Muscle layer of colon (tissue), 2 donors: Measurements from ENCODE around the gene DUXA.

Experiments
- H3K27ac ChIP-seq: one replicate; pipeline ENCODE4 v1.7.0; 2013; ENCODE audit warnings: low read depth, mild to moderate bottlenecking, low read length, moderate library complexity
- H3K27me3 ChIP-seq, 2 donors: one replicate each; pipeline ENCODE4 v1.7.0; 2013; ENCODE audit warnings: low read length in 2 of 2, mild to moderate bottlenecking in 2 of 2; ENCODE audit not compliant: insufficient read depth in 2 of 2, control insufficient read depth in 1 of 2
- H3K36me3 ChIP-seq: one replicate; pipeline ENCODE4 v1.7.0; 2013; ENCODE audit warnings: mild to moderate bottlenecking, low read length; ENCODE audit not compliant: insufficient read depth
- H3K4me1 ChIP-seq: one replicate; pipeline ENCODE4 v1.7.0; 2013; ENCODE audit warnings: mild to moderate bottlenecking, low read length; ENCODE audit not compliant: insufficient read depth
- H3K4me3 ChIP-seq, 2 donors: one replicate each; pipeline ENCODE4 v1.7.0; 2013; ENCODE audit warnings: low read length in 2 of 2, low read depth in 1 of 2, mild to moderate bottlenecking in 1 of 2, moderate library complexity in 1 of 2
- H3K9ac ChIP-seq: one replicate; pipeline ENCODE4 v1.7.0; 2013; ENCODE audit warnings: low read length
- H3K9me3 ChIP-seq: one replicate; pipeline ENCODE4 v1.7.0; 2013; ENCODE audit warnings: mild to moderate bottlenecking, low read length
- donor health status: abdominal sarcoma.
- donor health status: Adenocarcinoma of cecum.

The DUXA gene

DNA sequence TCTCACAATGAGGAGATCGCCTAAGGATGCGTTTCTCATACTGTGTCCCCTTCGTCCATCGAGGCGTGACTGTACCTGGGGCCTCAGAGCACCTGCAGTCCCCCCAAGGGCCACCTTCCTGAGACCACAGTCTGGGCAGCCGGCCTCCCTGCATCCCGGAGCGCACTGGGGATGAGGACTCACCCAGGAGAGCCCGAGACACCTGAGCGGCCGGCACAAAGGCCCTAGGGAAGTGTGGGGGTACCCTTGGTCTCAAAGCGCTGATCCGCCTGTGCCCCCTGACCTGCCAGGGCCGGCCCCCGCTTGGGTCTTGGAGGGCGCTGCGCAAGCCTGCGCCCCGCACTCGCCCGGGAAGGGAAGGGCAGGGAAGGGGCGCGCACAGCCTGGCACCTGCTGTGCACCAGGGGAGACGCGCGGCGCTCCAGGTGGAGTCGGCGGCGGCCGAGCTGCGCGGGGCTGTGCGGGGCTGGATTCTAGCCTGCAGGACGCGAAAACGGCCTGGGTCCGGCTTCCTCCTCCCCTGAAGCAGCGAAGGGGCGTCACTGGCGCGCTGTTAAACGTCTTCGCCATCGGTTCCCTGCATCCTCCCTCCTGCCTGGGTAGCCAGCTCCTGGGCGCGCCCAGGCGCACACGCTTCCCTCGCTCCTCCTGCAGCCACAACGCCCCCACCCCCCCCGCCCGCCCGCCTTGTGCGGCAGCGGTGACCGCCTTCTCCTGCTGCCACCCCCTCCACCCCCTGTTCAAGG, 61.1 kb downstream of the DUXA start:
- H3K27ac ChIP-seq, result no peak overlapping the region
- no peaks in the 10 kb centered on the region for H3K36me3 ChIP-seq
- H3K27me3 ChIP-seq, result peaks cover 0 to 15% of the 10 kb centered on the region in 2 donors
- H3K4me1 ChIP-seq, result peaks cover 8% of the 10 kb centered on the region
- H3K9ac ChIP-seq, result no peak overlapping the region
- peaks cover 5% of the 10 kb centered on the region for H3K9me3 ChIP-seq
- H3K4me3 ChIP-seq, result no peak overlapping the region
